Measurements from ENCODE around the gene ARMH3.
"Not testable (repeated sequence)": the region's sequence is repeated elsewhere in the genome, so short reads cannot be mapped to it uniquely, and the experiment has no call there.

ARMH3 gene

GRCh38 chr10:102040305-102041050, 15.5 kb downstream of the ARMH3 start:
- no peak for DNase-seq

- no peak for DNase-seq
Observed at GRCh38 chr10:102038410-102038809, 17.6 kb downstream of the ARMH3 start.

- DNase-seq, result not testable (repeated sequence)
Observed at GRCh38 chr10:102035807-102036206, 20.2 kb downstream of the ARMH3 start.

- DNase-seq, result no peak
Observed at GRCh38 chr10:102033787-102034186, 22.2 kb downstream of the ARMH3 start.

- DNase-seq, result no peak
Observed at GRCh38 chr10:102027261-102027660, 28.7 kb downstream of the ARMH3 start.

- no peak for DNase-seq
Observed at GRCh38 chr10:102024799-102025198, 31.2 kb downstream of the ARMH3 start.

GRCh38 chr10:102020938-102021337, 35.0 kb downstream of the ARMH3 start:
- no peak for DNase-seq

GRCh38 chr10:102017295-102017694, 38.7 kb downstream of the ARMH3 start:
- no peak for DNase-seq

GRCh38 chr10:102016416-102016815, 39.6 kb downstream of the ARMH3 start:
- no peak for DNase-seq

- DNase-seq, result no peak
Observed at GRCh38 chr10:102010961-102011360, 45.0 kb downstream of the ARMH3 start.

GRCh38 chr10:102009801-102010425, 46.1 kb downstream of the ARMH3 start:
- DNase-seq, result peak; percentile 44

- DNase-seq, result no peak
Observed at GRCh38 chr10:102007796-102008195, 48.2 kb downstream of the ARMH3 start.

GRCh38 chr10:102007031-102007430, 48.9 kb downstream of the ARMH3 start:
- not testable (repeated sequence) for DNase-seq

GRCh38 chr10:102004376-102004775, 51.6 kb downstream of the ARMH3 start:
- DNase-seq, result no peak

GRCh38 chr10:102003541-102003940, 52.4 kb downstream of the ARMH3 start:
- no peak for DNase-seq

GRCh38 chr10:102001435-102002068, 54.4 kb downstream of the ARMH3 start:
- no peak for DNase-seq

GRCh38 chr10:101997803-101998202, 58.2 kb downstream of the ARMH3 start:
- DNase-seq, result no peak

- no peak for DNase-seq
Observed at GRCh38 chr10:101995451-101996063, 60.4 kb downstream of the ARMH3 start.

- no peak for DNase-seq
Observed at GRCh38 chr10:101993651-101994200, 62.2 kb downstream of the ARMH3 start.

GRCh38 chr10:101993221-101993620, 62.8 kb downstream of the ARMH3 start:
- DNase-seq, result no peak

- no peak for DNase-seq
Observed at GRCh38 chr10:101987136-101987535, 68.8 kb downstream of the ARMH3 start.

- no peak for DNase-seq
Observed at GRCh38 chr10:101986624-101986971, 69.4 kb downstream of the ARMH3 start.

- DNase-seq, result not testable (repeated sequence)
Observed at GRCh38 chr10:101980677-101981076, 75.3 kb downstream of the ARMH3 start.
